Neural cell (in vitro differentiated cells): ENCODE measurements around the gene FAM240A.

ENCODE experiments used
- MXI1 ChIP-seq: fragments of 450-650 bp; conservative IDR thresholded peaks from 2 replicates; pipeline ENCODE4 v1.6.1; 2014; ENCODE audit warnings: antibody characterized with exemption, mild to moderate bottlenecking; ENCODE audit not compliant: poor library complexity, severe bottlenecking
- TAF1 ChIP-seq: IDR thresholded peaks from 2 replicates; pipeline ENCODE4 v1.6.1; 2012; ENCODE audit warnings: low read depth
- TF ChIP-seq, protein P1 (sequence below): fragments of 450-650 bp; IDR thresholded peaks from 2 replicates; pipeline ENCODE4 v1.5.1; 2014; ENCODE audit warnings: antibody characterized with exemption, mild to moderate bottlenecking, moderate library complexity; ENCODE audit not compliant: poor library complexity, severe bottlenecking

DNA sequence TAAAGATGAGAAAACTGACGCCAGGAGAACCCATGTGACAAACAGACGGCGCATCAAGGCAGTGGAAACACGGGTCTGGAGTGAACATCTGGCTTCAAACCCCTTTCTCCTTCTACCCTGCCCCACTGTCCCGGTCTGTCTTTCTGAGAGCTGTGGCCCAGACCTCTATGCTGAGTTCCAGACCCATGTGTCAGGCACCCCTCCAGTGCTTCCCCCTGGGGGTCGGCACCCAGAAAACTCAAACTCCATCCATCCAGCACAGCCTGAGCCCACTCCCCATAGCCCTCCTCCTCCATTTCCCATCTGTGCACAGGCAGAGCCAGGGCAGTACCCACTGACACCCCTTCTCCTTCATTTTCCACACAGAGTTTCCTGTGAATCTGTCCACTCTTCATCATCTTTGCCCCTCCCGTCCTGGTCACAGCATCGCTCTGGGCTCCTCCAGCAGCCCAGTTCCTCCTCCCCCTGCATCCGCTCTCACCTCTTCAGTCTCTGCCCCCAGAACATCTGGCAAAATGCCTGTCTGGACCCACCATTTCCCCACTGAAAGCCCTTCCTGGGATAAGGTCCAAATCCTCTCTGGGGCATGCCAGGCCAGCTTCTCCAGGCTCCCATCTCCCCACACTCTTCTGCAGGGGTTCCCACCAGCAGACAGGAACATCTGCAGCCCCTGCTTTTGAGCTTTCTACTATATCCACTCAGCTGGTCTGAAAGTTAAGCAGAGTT lies 2.9 kb downstream of the FAM240A start:
- TF ChIP-seq MXI1 (no peak), TAF1 (no peak)
- TF ChIP-seq, protein P1, sequence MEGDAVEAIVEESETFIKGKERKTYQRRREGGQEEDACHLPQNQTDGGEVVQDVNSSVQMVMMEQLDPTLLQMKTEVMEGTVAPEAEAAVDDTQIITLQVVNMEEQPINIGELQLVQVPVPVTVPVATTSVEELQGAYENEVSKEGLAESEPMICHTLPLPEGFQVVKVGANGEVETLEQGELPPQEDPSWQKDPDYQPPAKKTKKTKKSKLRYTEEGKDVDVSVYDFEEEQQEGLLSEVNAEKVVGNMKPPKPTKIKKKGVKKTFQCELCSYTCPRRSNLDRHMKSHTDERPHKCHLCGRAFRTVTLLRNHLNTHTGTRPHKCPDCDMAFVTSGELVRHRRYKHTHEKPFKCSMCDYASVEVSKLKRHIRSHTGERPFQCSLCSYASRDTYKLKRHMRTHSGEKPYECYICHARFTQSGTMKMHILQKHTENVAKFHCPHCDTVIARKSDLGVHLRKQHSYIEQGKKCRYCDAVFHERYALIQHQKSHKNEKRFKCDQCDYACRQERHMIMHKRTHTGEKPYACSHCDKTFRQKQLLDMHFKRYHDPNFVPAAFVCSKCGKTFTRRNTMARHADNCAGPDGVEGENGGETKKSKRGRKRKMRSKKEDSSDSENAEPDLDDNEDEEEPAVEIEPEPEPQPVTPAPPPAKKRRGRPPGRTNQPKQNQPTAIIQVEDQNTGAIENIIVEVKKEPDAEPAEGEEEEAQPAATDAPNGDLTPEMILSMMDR, result no peak
